NT2/D1 (cell line): ENCODE data around the gene RASSF7.

Source experiments
- DNase-seq: peaks from one replicate; pipeline ENCODE4 v3.0.0-alpha.2; 2011; ENCODE audit warnings: low read depth, low spot score
- H3K27me3 ChIP-seq: 2 replicates; pipeline ENCODE4 v1.6.0; 2011; ENCODE audit warnings: mild to moderate bottlenecking; ENCODE audit not compliant: insufficient read length, insufficient read depth
- H3K36me3 ChIP-seq: 2 replicates; pipeline ENCODE4 v1.6.1; 2011; ENCODE audit warnings: mild to moderate bottlenecking, low read length, mixed read lengths; ENCODE audit not compliant: insufficient read depth, insufficient read length
- H3K4me1 ChIP-seq: 2 replicates; pipeline ENCODE4 v1.5.1; 2011; ENCODE audit not compliant: insufficient read depth, insufficient read length
- H3K4me3 ChIP-seq: 2 replicates; pipeline ENCODE4 v1.5.1; 2011; ENCODE audit warnings: low read depth; ENCODE audit not compliant: insufficient read length
- H3K9ac ChIP-seq: 2 replicates; pipeline ENCODE4 v1.6.0; 2011; ENCODE audit warnings: low read depth; ENCODE audit not compliant: insufficient read length
- H3K9me3 ChIP-seq: 2 replicates; pipeline ENCODE4 v1.5.1; 2011; ENCODE audit warnings: mild to moderate bottlenecking, low read length; ENCODE audit not compliant: insufficient read depth
- SUZ12 ChIP-seq: IDR thresholded peaks from 2 replicates; pipeline ENCODE4 v1.6.1; 2011; ENCODE audit not compliant: insufficient read length, insufficient read depth; ENCODE audit errors: extremely low read depth
- YY1 ChIP-seq: IDR thresholded peaks from 2 replicates; pipeline ENCODE4 v1.6.1; 2011; ENCODE audit not compliant: insufficient read length, insufficient read depth
- ZNF274 ChIP-seq: IDR thresholded peaks from 2 replicates; pipeline ENCODE4 v1.6.1; 2011; ENCODE audit warnings: mild to moderate bottlenecking, low read depth, low read length

RASSF7 gene

DNA sequence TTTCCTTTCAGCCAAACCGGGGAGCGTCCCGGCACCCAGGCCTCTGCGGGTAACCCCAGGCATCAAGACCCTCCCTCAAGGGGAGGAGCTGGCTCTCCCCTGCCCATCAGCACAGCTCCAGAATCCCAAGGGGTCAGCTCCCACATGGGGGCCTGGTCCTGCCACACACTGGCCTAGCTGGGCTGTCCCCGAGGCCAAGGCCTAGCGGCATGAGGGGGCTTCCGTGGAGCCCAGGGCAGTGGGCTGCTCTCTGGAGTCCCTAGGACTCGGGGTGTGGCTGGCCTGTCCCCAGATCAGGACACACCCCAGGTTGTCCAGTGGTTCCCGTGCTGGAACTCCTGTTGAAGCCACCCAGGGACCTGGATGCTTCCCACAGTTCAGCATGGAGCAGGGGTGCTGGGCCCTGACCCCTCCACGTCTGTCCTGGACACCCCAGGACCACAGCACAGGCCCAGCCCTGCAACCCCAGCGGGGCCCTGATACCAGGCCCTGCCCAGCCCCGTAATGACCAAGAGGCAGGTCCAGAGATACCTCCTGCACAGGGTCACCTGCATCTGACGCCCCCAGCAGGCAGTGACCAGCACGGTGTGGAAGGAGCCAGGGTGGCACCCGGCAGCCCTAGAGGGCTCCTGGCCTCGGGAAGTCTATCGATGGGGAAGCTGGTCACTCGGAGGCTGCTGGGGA, 30.9 kb upstream of the RASSF7 start:
- Histone ChIP-seq H3K9me3 (no peaks in the 10 kb centered on the region), H3K4me1 (peaks cover 12% of the 10 kb centered on the region), H3K9ac (no peak overlapping the region), H3K4me3 (no peak overlapping the region), H3K36me3 (peaks cover 54% of the 10 kb centered on the region), H3K27me3 (no peaks in the 10 kb centered on the region)
- no peak for TF ChIP-seq ZNF274
- no peak for TF ChIP-seq YY1
- TF ChIP-seq SUZ12 = no peak
- no peak for DNase-seq

DNA sequence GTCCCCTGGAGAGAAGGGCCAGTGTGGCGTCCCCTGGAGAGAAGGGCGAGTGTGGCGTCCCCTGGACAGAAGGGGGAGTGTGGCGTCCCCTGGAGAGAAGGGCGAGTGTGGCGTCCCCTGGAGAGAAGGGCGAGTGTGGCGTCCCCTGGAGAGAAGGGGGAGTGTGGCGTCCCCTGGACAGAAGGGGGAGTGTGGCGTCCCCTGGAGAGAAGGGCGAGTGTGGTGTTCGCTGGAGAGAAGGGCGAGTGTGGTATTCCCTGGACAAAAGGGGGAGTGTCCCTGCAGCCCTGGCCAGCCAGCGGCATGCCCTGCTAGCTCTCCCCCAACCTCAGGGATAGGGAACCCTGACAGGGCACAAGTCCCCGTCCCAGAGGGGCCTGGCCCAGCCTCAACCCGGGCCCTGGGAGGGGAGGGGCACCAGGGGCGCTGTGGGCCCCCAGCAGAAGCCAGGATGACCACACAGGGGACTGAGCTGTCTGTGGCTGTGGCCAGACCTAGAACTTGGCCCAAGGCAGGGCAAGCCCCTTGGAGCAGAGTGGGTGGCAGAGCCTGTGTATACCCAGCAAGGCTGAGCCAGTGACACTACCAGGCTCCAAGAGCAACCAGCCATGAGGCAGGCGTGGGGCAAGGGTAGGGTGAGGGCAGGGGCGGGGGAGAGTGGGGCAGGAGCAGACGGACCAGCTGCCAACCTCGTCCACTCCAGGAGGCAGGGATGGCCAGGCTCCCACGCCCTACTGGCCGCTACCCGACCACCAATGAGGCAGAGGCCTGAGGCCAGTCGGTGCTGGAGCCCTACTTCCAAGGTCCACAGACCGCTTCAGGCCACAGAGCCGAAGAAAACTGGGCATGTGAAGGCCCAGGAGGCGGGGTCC, 29.6 kb upstream of the RASSF7 start:
- no peak for DNase-seq
- TF ChIP-seq YY1 (no peak), SUZ12 (no peak), ZNF274 (no peak)
- Histone ChIP-seq H3K36me3 (peaks cover 54% of the 10 kb centered on the region), H3K4me3 (no peak overlapping the region), H3K4me1 (peaks cover 12% of the 10 kb centered on the region), H3K9ac (no peak overlapping the region), H3K27me3 (peaks cover 3% of the 10 kb centered on the region), H3K9me3 (no peaks in the 10 kb centered on the region)

DNA sequence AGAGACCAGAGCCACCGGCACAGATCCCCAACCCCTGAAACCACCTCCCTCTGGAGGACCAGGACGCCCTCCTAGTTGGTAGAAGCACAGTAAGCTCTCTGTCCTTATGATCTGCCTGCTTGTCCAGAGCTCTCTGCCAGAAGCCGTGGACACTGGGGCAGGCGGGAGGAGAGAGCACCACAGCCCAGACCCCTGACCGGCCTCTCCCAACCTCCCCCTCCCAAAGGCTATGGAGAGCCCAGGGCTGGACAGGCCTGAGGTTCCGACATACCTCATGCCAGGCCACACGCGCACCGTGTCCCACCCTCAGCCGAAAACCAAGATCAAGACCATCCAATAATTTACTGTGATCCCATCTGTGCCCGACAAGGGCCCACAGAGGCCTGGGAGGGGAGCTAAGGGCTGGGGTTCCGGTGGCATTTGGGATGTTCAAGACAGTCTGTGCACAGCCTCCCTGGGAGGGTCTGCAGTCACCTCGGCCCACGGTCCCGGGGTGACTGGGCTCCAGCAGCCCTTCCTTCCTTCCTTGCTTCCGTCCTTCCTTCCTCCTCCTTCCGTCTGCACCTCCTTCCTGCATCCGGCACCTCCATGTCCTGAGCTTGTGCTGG, 28.7 kb upstream of the RASSF7 start:
- peak overlapping the region; percentile 42 for H3K9ac ChIP-seq
- peaks cover 54% of the 10 kb centered on the region for H3K36me3 ChIP-seq
- no peak overlapping the region for H3K4me3 ChIP-seq
- no peak for TF ChIP-seq SUZ12
- TF ChIP-seq ZNF274 = no peak
- TF ChIP-seq YY1 = no peak
- H3K4me1 ChIP-seq = peaks cover 16% of the 10 kb centered on the region
- peaks cover 10% of the 10 kb centered on the region for H3K27me3 ChIP-seq
- DNase-seq = no peak
- no peaks in the 10 kb centered on the region for H3K9me3 ChIP-seq

DNA sequence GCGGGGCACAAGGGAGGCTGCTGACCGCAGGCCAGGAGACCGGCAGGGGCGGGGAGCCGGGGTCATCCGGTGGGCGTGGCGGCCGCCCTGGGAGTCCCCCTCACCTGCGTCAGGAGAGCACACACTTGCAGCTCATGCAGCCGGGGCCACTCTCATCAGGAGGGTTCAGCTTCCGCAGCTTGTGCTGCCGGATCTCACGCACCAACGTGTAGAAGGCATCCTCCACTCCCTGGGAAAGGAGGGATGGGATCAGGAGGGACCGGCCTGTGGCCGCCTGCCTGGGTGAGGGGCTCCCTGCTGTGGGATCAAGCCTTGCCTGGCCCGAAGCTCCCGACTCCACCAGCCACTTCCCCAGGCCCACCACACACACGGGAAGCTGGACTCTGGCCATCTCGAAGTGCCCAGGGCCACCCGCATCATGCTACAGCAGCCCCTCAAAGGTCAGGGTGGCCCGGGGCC, 28.2 kb upstream of the RASSF7 start:
- Histone ChIP-seq H3K4me1 (peaks cover 19% of the 10 kb centered on the region), H3K9me3 (no peaks in the 10 kb centered on the region), H3K36me3 (peaks cover 54% of the 10 kb centered on the region), H3K4me3 (peak overlapping the region; percentile 8), H3K9ac (peak overlapping the region; percentile 42), H3K27me3 (peaks cover 15% of the 10 kb centered on the region)
- no peak for DNase-seq
- TF ChIP-seq ZNF274 (no peak), SUZ12 (no peak), YY1 (no peak)

DNA sequence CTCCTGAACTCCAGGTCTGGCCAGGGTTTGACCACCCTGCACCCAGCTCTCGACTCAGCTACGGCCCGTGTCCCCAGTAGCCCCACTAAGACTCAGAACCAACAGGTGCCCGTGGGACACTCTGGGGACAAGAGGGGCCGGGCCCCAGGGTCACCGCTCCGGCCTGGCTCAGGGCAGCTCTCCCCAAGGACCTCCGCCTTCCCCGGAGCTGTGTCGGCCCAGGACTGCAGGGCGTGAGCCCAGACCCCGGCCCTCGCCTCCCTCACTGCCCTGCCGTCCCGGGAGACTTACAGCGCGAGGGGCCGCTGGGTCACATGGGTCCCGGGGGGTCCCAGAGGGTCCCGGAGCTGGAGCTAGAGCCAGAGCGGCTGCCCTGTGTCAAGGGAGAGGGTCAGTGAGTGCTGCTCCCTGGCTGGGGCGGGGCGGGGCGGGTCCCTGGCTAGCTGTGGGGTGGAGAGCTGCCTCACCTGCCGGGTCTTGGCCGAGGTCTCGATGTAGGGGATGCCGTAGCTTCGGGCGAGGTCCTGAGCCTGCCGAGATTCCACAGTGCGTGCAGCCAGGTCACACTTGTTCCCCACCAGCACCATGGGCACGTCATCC, 27.7 kb upstream of the RASSF7 start:
- Histone ChIP-seq H3K27me3 (peaks cover 21% of the 10 kb centered on the region), H3K9me3 (no peaks in the 10 kb centered on the region), H3K9ac (peak overlapping the region; percentile 94), H3K36me3 (peaks cover 54% of the 10 kb centered on the region), H3K4me1 (peaks cover 24% of the 10 kb centered on the region), H3K4me3 (peak overlapping the region; percentile 8)
- no peak for TF ChIP-seq YY1
- no peak for DNase-seq

DNA sequence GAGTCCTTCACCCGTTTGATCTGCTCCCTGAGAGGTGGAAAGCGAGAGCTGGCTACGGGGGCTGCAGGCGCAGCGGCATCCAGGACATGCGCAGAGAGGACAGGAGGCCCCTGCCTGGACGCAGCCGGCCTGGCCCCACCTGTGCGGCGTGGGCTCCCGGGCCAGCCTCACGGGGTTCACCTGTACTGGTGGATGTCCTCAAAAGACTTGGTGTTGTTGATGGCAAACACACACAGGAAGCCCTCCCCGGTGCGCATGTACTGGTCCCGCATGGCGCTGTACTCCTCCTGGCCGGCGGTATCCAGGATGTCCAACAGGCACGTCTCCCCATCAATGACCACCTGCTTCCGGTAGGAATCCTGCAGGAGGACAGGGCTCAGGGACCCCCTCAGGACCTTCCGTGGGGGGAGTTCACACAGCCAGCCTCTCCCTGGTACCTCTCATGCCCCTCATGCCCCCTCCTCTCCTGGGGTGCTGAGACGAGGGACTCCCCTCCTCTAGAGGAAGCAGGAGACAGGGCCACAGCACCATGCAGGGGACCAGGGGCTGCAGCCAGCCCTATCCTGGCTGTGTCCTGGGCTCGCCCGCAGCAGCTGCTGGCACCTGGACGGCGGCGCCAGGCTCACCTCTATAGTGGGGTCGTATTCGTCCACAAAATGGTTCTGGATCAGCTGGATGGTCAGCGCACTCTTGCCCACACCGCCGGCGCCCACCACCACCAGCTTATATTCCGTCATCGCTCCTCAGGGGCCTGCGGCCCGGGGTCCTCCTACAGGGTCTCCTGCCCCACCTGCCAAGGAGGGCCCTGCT, 27.0 kb upstream of the RASSF7 start:
- H3K9ac ChIP-seq = peak overlapping the region; percentile 94

More for the DNA sequence above, 27.0 kb upstream of the RASSF7 start:
- TF ChIP-seq SUZ12 (no peak), YY1 (no peak), ZNF274 (no peak)
- peaks cover 25% of the 10 kb centered on the region for H3K4me1 ChIP-seq
- peaks cover 49% of the 10 kb centered on the region for H3K36me3 ChIP-seq
- no peak for DNase-seq
- peak overlapping the region; percentile 80 for H3K4me3 ChIP-seq
- no peaks in the 10 kb centered on the region for H3K9me3 ChIP-seq
- H3K27me3 ChIP-seq = peaks cover 26% of the 10 kb centered on the region
